ENCODE data around the gene MBOAT1. TPM values are rescaled to one million over a fixed set of nuclear protein-coding genes. Genes with fewer than 3 reads are reported as not detected.
"Not testable (repeated sequence)": the region's sequence is repeated elsewhere in the genome, so short reads cannot be mapped to it uniquely, and the experiment has no call there.

Gene MBOAT1
- total and polyA plus RNA-seq, 7 donors: 0.31 to 2.7 (median 0.84) TPM

DNA sequence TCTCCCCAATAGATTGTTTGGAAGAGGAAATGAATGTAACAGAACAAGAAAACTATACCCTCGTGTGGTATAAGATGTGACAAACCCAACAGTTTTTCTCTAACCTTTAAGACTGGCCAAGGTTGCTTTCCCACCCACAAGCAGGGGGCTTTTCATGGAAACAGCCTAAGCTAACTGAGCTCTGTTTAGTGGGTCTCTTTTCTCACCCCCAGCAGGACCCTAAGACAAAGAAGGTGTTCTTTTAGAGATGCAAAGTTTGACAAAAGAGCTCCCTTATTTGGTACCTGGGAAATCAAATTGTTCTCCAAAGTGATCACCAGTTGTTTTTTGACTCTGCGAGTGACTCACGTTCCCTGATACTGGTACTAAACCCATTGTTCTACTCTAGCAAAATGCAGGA is 59.1 kb downstream of the MBOAT1 start:
- intact Hi-C loops (cut with DNase I): no loop called here
- Histone ChIP-seq H3K9me3 (no peaks in the 10 kb centered on the region), H3K4me3 (no peak overlapping the region), H3K4me1 (no peaks in the 10 kb centered on the region), H3K27ac (no peak overlapping the region), H3K27me3 (ENCODE audit: insufficient read depth in 3 of 3, low read length in 2 of 3) (no peaks in the 10 kb centered on the region), H3K36me3 (ENCODE audit: insufficient read depth in 1 of 2, low read depth in 1 of 2) (no peaks in the 10 kb centered on the region)
- 86 to 89% (median 87%) methylated on average over 3 of the region's 3 CpGs for WGBS, 3 donors
- no peak for ATAC-seq
- no peak for DNase-seq
- TF ChIP-seq, protein P1, sequence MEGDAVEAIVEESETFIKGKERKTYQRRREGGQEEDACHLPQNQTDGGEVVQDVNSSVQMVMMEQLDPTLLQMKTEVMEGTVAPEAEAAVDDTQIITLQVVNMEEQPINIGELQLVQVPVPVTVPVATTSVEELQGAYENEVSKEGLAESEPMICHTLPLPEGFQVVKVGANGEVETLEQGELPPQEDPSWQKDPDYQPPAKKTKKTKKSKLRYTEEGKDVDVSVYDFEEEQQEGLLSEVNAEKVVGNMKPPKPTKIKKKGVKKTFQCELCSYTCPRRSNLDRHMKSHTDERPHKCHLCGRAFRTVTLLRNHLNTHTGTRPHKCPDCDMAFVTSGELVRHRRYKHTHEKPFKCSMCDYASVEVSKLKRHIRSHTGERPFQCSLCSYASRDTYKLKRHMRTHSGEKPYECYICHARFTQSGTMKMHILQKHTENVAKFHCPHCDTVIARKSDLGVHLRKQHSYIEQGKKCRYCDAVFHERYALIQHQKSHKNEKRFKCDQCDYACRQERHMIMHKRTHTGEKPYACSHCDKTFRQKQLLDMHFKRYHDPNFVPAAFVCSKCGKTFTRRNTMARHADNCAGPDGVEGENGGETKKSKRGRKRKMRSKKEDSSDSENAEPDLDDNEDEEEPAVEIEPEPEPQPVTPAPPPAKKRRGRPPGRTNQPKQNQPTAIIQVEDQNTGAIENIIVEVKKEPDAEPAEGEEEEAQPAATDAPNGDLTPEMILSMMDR (IDR thresholded peaks at IDR 0.05): no peak

DNA sequence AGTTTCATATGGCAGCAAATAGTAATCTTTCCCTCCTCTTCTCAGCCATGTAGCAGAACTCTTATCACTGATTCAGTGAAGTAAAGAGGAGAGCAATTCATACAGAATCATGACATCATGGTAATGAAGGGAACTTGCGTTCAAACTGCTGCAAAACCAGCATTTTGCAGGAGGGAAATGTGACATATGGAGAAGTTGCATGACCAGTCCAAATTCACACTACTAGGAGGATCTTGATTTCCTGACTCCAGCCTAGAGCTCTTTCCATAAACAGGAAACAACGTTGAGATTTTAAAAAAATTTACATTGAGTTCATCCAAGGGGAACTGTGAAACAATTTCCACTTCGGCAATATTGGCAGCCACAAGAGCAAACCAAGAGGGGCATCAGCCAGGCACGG is 63.8 kb downstream of the MBOAT1 start:
- Histone ChIP-seq H3K36me3 (ENCODE audit: insufficient read depth in 1 of 2, low read depth in 1 of 2) (no peaks in the 10 kb centered on the region), H3K4me3 (no peak overlapping the region), H3K9me3 (no peaks in the 10 kb centered on the region), H3K27me3 (ENCODE audit: insufficient read depth in 3 of 3, low read length in 2 of 3) (no peaks in the 10 kb centered on the region), H3K4me1 (no peaks in the 10 kb centered on the region), H3K27ac (no peak overlapping the region)
- 75 to 81% (median 76%) methylated on average over 4 of the region's 4 CpGs for WGBS, 3 donors
- ATAC-seq: no peak
- TF ChIP-seq, protein P1 (IDR thresholded peaks at IDR 0.05): no peak
- intact Hi-C loops (cut with DNase I): no loop called here
- no peak for DNase-seq

DNA sequence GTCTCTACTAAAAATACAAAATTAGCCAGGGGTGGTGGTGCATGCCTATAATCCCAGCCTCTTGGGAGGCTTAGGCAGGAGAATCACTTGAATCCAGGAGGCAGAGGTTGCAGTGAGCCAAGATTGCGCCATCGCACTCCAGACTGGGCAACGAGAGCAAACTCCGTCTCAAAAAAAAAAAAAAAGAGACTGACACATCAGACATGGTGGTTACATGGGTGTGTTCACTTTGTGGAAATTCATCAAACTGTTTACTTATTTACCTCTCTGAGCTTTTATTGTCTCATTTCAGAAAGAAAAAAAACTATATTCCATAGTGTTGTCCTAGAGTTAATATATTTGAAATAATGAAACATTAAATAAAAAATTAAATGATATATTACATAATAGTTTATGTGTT is 64.8 kb downstream of the MBOAT1 start:
- no peak for ATAC-seq
- H3K4me1 ChIP-seq: no peaks in the 10 kb centered on the region

DNA sequence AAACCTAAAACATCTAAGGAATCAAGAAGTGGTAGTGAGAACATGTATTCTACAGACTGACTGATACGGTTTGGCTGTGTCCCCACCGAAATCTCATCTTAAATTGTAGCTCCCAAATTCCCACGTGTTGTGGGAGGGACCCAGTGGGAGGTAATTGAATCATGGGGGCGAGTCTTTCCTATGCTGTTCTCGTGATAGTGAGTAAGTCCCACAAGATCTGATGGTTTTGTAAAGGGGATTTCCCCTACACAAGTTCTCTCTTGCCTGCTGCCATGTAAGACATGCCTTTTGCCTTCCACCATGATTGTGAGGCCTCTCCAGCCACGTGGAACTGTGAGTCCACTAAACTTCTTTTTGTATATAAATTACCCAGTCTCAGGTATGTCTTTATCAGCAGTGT is 65.4 kb downstream of the MBOAT1 start:
- 87 to 93% (median 91%) methylated on average over 6 of the region's 6 CpGs for WGBS, 3 donors
- H3K9me3 ChIP-seq; H3K27me3 ChIP-seq (ENCODE audit: insufficient read depth in 3 of 3, low read length in 2 of 3); H3K4me1 ChIP-seq; H3K27ac ChIP-seq; DNase-seq; ATAC-seq; H3K4me3 ChIP-seq; intact Hi-C loops (cut with DNase I); H3K36me3 ChIP-seq (ENCODE audit: insufficient read depth in 1 of 2, low read depth in 1 of 2): not testable (repeated sequence)

More for the DNA sequence above, 64.8 kb downstream of the MBOAT1 start:
- intact Hi-C loops (cut with DNase I): no loop called here
- TF ChIP-seq, protein P1 (IDR thresholded peaks at IDR 0.05): no peak
- no peak overlapping the region for H3K4me3 ChIP-seq
- no peak for DNase-seq
- H3K27me3 ChIP-seq (ENCODE audit: insufficient read depth in 3 of 3, low read length in 2 of 3): no peaks in the 10 kb centered on the region
- no peaks in the 10 kb centered on the region for H3K36me3 ChIP-seq (ENCODE audit: insufficient read depth in 1 of 2, low read depth in 1 of 2)
- no peaks in the 10 kb centered on the region for H3K9me3 ChIP-seq
- no peak overlapping the region for H3K27ac ChIP-seq
- 87 to 95% (median 92%) methylated on average over 4 of the region's 4 CpGs for WGBS, 3 donors

DNA sequence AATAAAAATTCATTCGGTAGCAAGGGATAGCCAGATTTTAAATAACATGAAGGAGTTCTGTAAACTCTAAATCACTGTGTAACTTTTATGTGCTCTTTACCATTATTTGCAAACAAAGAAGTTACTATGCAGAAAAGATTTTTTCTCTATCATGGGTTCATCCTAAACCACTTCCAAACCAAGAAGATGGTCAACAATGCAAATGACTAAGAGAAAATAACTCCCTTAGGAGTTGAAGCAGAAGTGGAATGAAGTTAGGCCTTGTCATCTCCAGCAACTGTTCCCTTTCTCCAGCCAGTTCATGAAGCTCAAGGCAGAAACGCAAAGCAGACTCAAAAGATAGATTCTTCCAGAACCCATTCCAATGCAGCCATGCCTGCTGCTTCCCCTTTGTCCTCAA is 66.0 kb downstream of the MBOAT1 start:
- no peaks in the 10 kb centered on the region for H3K36me3 ChIP-seq (ENCODE audit: insufficient read depth in 1 of 2, low read depth in 1 of 2)
- H3K9me3 ChIP-seq: no peaks in the 10 kb centered on the region
- TF ChIP-seq, protein P1 (IDR thresholded peaks at IDR 0.05): no peak
- DNase-seq (no peak), ATAC-seq (no peak)
- intact Hi-C loops (cut with DNase I): no loop called here
- H3K4me1 ChIP-seq: no peaks in the 10 kb centered on the region
- H3K27me3 ChIP-seq (ENCODE audit: insufficient read depth in 3 of 3, low read length in 2 of 3): no peaks in the 10 kb centered on the region
- H3K4me3 ChIP-seq: no peak overlapping the region
- no peak overlapping the region for H3K27ac ChIP-seq
- WGBS, 3 donors: 97 to 98% (median 98%) methylated on average over 2 of the region's 2 CpGs
